MM.1S (cell line): Measurements from ENCODE around the gene PAK4.

Source experiments
- EZH2 ChIP-seq: fragments of 300-600 bp; sonication (generic); optimal IDR thresholded peaks from 2 replicates; pipeline ENCODE3; 2017; ENCODE audit warnings: low read depth, mild to moderate bottlenecking, antibody characterized with exemption, low read length, mixed read lengths
- TF ChIP-seq, protein P1 (sequence below): fragments of 300-600 bp; sonication (generic); IDR thresholded peaks from 2 replicates; pipeline ENCODE4 v1.5.1; 2016; ENCODE audit warnings: antibody characterized with exemption, low read length, mixed read lengths

DNA sequence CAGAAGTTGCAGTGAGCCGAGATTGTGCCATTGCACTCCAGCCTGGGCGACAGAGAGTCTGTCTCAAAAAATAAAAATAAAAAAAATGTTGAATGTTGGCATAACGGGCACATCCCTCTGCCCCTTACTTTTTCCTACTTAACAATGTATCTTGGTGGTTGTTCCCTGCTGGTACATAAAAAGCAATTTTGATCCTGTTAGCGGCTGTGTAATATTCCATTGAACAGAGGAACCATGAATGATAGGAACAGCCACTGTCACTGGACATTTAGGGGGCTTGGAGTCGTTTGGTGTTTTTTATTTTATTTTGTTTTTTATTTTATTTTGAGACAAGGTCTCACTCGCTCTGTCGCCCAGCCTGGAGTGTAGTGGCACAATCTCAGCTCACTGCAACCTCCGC lies 60.8 kb downstream of the PAK4 start:
- TF ChIP-seq, protein P1, sequence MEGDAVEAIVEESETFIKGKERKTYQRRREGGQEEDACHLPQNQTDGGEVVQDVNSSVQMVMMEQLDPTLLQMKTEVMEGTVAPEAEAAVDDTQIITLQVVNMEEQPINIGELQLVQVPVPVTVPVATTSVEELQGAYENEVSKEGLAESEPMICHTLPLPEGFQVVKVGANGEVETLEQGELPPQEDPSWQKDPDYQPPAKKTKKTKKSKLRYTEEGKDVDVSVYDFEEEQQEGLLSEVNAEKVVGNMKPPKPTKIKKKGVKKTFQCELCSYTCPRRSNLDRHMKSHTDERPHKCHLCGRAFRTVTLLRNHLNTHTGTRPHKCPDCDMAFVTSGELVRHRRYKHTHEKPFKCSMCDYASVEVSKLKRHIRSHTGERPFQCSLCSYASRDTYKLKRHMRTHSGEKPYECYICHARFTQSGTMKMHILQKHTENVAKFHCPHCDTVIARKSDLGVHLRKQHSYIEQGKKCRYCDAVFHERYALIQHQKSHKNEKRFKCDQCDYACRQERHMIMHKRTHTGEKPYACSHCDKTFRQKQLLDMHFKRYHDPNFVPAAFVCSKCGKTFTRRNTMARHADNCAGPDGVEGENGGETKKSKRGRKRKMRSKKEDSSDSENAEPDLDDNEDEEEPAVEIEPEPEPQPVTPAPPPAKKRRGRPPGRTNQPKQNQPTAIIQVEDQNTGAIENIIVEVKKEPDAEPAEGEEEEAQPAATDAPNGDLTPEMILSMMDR: no peak
- no peak for TF ChIP-seq EZH2
